GM21447 (cell line): ENCODE results near the gene ARHGEF18.
"Not testable (repeated sequence)": the region's sequence is repeated elsewhere in the genome, so short reads cannot be mapped to it uniquely, and the experiment has no call there.

ENCODE experiments used
- ATAC-seq: cut with Tn5 transposase; IDR thresholded peaks from one replicate; pipeline ENCODE4 v1.9.1; 2021; ENCODE audit not compliant: unreplicated experiment

Gene ARHGEF18

DNA sequence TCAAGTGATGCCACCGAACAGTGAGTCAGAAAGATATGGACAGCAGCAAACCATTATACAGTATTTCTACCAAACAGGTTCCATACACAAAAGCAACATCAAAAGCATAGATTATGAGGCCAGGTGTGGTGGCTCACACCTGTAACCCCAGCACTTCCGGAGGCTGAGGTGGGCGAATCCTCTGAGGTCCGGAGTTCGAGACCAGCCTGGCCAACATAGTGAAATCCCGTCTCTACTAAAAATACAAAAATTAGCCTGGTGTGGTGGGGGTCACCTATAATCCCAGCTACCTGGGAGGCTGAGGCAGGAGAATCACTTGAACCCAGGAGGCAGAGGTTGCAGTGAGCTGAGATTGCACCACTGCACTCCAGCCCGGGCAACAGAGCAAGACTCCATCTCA lies 1.7 kb upstream of the ARHGEF18 start:
- ATAC-seq, result not testable (repeated sequence)

DNA sequence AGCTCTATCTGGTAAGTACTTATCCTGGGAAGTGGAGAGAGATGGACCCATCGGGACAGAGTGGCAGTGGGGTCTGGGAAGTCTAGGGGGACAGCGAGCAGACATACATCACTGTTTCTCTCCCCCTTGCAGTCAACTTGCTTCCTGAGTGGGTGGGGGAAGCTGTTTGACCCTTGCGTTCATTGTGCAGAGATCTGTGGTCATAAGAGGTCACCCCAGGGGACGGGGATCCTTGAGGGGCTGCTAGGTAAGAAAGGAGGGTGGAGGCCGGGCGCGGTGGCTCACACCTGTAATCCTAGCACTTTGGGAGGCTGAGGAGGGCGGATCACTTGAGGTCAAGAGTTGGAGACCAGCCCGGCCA lies 474 bp downstream of the ARHGEF18 start:
- ATAC-seq, result no peak

DNA sequence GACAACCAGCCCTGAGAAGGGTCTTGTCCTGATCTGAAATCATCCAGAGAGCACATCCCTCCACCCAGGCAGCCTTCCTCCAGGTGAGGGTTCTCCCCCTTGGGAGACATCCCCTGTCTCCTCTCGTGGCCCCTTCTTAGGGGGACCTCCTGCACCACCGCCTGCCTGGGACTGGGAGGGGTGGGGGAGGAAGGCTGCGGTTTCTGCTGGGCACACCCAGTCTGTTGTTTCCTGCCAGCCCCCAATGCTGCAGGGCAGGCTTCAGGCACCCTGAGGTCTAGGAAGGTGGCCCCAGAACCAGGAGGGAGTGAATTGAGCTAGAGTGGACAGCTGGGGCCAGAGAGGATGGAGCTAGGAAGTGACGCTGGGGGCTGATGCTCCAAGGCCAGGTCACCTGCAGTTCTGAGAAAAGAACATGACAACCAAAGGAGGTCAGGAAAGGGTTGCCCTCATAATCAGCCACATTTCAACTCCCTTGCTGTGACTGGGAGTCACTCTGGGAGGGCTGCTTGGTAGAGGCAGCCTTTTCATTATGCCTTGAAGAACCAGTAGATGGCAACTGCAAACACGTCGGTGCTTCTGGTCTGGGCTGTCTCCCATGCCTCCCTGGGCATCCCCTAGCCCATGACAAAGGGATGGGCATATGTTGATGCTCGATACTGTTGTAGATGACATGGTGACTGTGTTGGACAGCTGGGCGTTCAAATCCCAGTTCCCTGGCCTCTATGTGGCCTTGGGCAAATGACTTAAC lies 1.4 kb downstream of the ARHGEF18 start:
- no peak for ATAC-seq

- ATAC-seq, result no peak
These were observed 3.1 kb downstream of the ARHGEF18 start for GRCh38 chr19:7351861-7352260.

- ATAC-seq, result no peak
These were observed 6.5 kb downstream of the ARHGEF18 start for GRCh38 chr19:7355151-7355820.

GRCh38 chr19:7355871-7356270 lies 7.1 kb downstream of the ARHGEF18 start:
- no peak for ATAC-seq

GRCh38 chr19:7356899-7357627 lies 8.3 kb downstream of the ARHGEF18 start:
- ATAC-seq, result no peak

DNA sequence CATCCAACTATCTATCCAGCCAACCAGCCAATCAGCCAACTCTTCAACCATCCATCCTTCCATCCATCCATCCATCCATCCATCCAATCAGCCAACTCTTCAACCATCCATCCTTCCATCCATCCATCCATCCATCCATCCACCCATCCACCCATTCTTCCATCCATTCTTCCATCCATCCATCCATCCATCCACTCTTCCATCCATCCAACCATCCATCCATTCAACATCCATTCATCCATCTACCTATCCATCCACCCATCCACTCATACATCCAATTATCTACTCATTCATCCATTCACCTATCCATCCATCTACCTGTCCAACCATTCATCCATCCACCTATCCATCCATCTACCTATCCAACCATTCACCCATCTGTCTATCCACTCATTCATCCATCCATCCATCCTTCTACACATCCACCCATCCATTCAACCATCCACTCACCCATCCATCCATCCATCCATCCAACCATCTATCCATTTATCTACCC lies 9.4 kb downstream of the ARHGEF18 start:
- ATAC-seq, result no peak

DNA sequence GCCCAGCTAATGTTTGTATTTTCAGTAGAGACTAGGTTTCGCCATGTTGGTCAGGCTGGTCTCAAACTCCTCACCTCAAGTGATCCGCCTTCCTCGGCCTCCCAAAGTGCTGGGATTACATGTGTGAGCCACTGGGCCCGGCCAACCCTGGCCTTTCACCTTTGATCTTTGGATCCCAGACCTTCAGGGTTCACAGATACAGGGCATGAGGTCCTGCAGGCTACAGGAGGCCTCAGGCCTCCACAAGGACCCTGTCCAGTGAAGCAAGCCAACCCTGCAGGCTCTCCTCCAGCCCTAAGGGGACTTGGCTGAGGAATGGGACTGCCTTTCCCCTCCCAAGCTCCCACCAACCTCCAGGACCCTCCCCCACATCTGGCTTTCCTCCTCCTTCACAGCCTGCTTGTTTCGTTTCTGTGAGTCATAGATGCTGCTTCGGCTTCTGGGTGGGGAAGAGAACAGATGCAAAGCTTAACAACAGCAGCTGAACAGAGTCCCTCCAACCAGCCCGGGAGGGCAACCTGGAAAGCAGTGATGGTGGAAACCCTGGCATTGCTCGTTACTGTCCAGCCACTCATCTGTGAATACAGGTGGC lies 11.8 kb downstream of the ARHGEF18 start:
- ATAC-seq, result no peak

DNA sequence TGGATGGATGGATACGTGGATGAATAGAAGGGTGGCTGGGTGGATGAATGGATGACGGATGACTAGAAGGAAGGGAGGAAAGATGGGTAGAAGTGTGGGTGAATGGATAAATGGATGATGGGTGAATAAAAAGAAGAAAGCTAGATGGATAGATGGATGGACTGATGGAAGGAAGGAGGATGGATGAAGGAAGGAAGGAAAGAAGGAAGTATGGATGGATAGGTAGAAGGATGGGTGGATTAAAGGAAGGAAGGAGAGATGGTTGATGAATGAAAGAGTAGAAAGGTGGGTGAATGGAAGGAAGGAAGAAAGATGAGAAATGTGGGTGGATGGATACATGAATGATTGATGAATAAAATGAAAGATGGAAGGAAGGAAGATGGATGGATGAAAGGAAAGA lies 14.5 kb downstream of the ARHGEF18 start:
- ATAC-seq, result no peak

- no peak for ATAC-seq
These were observed 18.1 kb downstream of the ARHGEF18 start for GRCh38 chr19:7366701-7367420.

DNA sequence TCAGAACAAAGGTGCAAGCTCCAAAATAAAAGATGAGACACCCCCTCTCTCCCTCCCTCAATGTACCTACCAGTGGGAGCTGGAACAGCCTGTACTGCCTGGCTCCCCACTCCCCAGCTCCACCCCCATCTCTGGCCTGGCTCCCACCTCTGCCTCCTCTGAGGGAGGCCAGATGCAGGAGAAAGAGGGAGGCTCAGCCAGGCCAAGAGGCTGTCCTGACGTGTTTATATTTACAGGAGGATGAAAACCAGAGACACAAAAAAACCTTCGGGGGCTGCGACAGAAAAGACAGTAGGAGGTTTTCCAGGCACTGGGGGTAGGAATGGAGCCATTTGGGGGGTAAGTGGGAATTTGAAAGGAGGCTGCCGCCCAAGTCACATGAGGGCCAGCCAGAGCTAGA lies 19.7 kb downstream of the ARHGEF18 start:
- no peak for ATAC-seq

GRCh38 chr19:7368866-7369265 lies 20.1 kb downstream of the ARHGEF18 start:
- ATAC-seq, result not testable (repeated sequence)

DNA sequence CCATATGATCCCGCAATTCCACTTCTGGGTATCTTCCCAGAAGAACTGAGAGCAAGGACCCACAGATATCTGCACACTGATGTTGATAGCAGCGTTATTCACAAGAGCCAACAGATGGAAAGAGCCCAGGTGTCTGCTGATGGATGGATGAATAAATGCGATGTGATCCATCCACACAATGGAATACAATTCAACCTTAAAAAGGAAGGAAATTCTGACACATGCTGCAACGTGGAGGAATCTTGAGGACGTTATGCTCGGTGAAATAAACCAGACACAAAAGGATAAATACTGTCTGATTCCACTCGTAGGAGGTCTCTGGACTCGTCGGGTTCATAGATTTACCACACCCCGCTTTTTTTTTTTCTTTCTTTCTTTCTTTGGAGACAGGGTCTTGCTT lies 21.8 kb downstream of the ARHGEF18 start:
- ATAC-seq, result no peak

DNA sequence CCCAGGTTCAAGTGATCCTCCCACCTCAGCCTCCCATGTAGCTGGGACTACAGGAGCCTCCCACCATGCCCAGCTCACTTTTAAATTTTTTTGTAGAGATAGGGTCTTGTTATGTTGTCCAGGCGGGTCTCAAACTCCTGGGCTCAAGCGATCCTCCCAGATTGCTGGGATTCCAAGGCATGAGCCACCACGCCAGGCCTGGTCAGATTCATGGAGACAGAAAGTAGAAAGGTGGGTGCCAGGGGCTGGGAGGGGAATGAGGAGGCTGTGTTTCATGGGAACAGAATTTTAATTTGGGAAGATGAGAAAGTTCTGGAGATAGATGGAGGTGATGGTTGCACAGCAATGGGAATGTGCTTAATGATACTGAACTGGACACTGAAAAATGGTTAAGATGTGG lies 22.3 kb downstream of the ARHGEF18 start:
- ATAC-seq, result no peak

DNA sequence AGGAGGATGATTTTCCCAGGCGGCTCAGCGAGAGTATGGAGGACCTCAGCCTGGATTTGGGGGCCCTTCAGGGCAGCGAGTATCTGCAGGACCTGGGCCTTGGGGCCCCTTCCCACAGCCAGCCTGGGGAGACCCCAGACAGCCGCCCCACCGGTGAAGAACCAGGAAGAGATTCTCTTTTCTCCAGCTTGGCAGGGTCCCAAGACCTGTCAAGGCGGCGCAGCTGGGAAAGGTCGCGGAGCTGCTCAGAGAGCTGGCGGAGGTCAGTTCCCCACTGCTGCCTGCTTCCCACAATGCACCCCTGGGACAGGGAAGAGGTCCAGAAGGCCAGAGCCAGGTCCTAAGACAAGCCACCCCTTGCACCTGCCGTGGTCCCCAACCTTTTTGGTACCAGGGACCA lies 24.1 kb downstream of the ARHGEF18 start:
- no peak for ATAC-seq

DNA sequence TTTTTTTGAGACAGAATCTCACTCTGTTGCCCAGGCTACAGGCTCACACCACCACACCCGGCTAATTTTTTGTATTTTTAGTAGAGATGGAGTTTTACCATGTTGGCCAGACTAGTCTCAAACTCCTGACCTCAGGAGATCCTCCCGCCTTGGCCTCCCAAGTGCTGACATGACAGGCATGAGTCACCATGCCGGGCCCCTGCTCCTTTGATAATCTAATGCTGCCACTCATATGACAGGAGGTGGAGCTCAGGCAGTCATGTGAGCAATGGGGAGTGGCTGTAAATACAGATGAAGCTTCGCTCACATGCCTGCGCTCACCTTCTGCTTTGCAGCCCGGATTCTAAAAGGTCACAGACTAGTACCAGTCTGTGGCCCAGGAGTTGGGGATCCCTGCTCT lies 25.1 kb downstream of the ARHGEF18 start:
- ATAC-seq, result no peak

DNA sequence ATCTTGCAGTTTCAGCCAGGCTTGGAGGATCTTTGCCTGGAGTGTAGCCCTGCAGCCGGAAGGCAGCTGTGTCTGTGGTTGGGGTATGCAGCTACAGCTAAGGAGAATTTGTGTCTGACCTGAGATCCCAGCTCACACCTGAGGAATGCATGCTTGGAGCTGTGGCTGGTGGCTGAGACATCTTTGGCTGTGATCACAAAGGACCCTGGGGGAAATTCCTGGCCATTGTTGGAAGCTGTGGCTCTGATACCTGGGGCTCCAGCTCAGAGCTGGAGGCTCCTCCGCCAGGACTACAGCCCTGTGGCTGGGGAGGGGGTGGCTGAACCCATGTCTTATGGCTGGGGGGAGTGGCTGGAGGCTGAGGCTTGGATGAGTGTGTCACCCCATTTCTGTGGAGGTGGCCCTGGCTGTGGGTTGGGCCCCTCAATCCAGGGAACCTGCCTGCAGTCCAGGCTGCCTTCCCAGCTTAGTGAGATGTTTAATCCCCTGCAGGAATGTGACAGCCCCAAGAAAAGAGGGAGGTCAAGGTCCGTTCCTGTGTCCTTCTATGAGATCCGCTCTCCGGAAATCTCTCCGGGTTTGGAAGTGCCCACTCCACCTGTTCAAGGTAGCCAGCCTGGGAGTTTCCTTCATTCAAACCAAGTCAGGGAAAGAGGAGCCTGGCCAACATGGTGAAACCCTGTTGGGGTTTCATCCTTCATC lies 27.6 kb downstream of the ARHGEF18 start:
- ATAC-seq, result no peak

- ATAC-seq, result no peak
These were observed 28.5 kb downstream of the ARHGEF18 start for GRCh38 chr19:7377196-7377595.

DNA sequence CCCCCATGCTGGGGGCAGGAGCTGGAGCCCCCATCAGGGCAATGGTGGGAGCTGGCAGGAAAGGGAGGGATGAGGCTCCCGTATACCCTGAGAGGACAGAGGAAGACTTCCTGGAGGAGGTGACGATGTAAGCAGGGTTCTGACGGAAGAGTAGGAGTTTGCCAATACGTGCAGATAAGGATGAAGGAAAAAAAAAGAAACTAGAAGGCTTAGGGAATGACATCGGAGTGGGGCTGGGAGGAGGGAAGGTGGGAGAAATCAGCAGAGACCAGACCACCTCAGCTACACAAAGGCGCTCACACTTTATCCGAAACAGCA lies 32.3 kb downstream of the ARHGEF18 start:
- no peak for ATAC-seq
